VCaP (cell line): ENCODE measurements around the gene USP5.

Source experiments
- H3K27ac ChIP-seq: fragments of 450-650 bp; 2 replicates; pipeline ENCODE4 v1.5.1; 2017
- CTCF ChIP-seq: fragments of 450-650 bp; conservative IDR thresholded peaks from 2 replicates; pipeline ENCODE4 v1.5.1; 2017; ENCODE audit warnings: mild to moderate bottlenecking, moderate library complexity

Gene USP5

GRCh38 chr12:6830999-6831398 lies 21.0 kb upstream of the USP5 start:
- no peak overlapping the region for H3K27ac ChIP-seq
- no peak for TF ChIP-seq CTCF

GRCh38 chr12:6831450-6831995 lies 20.4 kb upstream of the USP5 start:
- H3K27ac ChIP-seq: no peak overlapping the region
- TF ChIP-seq CTCF: no peak

GRCh38 chr12:6832125-6832524 lies 19.8 kb upstream of the USP5 start:
- TF ChIP-seq CTCF: no peak
- no peak overlapping the region for H3K27ac ChIP-seq

- H3K27ac ChIP-seq: no peak overlapping the region
- no peak for TF ChIP-seq CTCF
Measured at GRCh38 chr12:6833189-6833890, 18.6 kb upstream of the USP5 start.

- no peak for TF ChIP-seq CTCF
- H3K27ac ChIP-seq: no peak overlapping the region
Measured at GRCh38 chr12:6834254-6834653, 17.7 kb upstream of the USP5 start.

- no peak for TF ChIP-seq CTCF
- no peak overlapping the region for H3K27ac ChIP-seq
Measured at GRCh38 chr12:6834873-6835272, 17.1 kb upstream of the USP5 start.

GRCh38 chr12:6836851-6837250 lies 15.1 kb upstream of the USP5 start:
- H3K27ac ChIP-seq: no peak overlapping the region
- TF ChIP-seq CTCF: no peak
